Upper lobe of left lung (tissue), 6 donors: ENCODE measurements around the gene RCC2. TPM values are rescaled to one million over a fixed set of nuclear protein-coding genes. Genes with fewer than 3 reads are reported as not detected.

Experiments used
- ATAC-seq, 2 donors: fragments of 200-7000 bp; cut with Tn5 transposase; one replicate each; pipeline ENCODE4 v1.9.1; 2022; ENCODE audit warnings: mild to moderate bottlenecking in 2 of 2, moderate library complexity in 2 of 2; ENCODE audit not compliant: low FRiP score in 2 of 2
- DNase-seq, 2 donors: peaks; one replicate each; pipeline ENCODE4 v3.0.0-alpha.2; 2019 to 2020
- H3K27ac ChIP-seq, 4 donors: fragments of 200-600 bp; sonication (generic); one replicate each; pipeline ENCODE4 v1.5.1; 2016 to 2019
- H3K27me3 ChIP-seq, 4 donors: fragments of 200-600 bp; sonication (generic); one replicate each; pipeline ENCODE4 v1.5.1; 2017 to 2019
- H3K36me3 ChIP-seq, 4 donors: fragments of 200-600 bp; sonication (generic); one replicate each; pipeline ENCODE4 v1.5.1; 2016 to 2019
- H3K4me1 ChIP-seq, 4 donors: fragments of 200-600 bp; sonication (generic); one replicate each; pipeline ENCODE4 v1.5.1; 2018 to 2019
- H3K4me3 ChIP-seq, 4 donors: fragments of 200-600 bp; sonication (generic); one replicate each; pipeline ENCODE4 v1.5.1; 2017 to 2019; ENCODE audit warnings: mild to moderate bottlenecking in 2 of 4, moderate library complexity in 1 of 4
- H3K9me3 ChIP-seq, 4 donors: fragments of 200-600 bp; sonication (generic); one replicate each; pipeline ENCODE4 v1.5.1; 2018 to 2019
- EP300 ChIP-seq, 4 donors: sonication (generic); formaldehyde crosslinking; IDR thresholded peaks; one replicate each; pipeline ENCODE4 v1.5.1; 2017; ENCODE audit warnings: antibody characterized with exemption in 4 of 4, control low read depth in 2 of 4
- POLR2A ChIP-seq, 4 donors: fragments of 450-650 bp; IDR thresholded peaks; one replicate each; pipeline ENCODE4 v1.5.1; 2016 to 2017; ENCODE audit warnings: antibody characterized with exemption in 4 of 4, mild to moderate bottlenecking in 2 of 4
- POLR2AphosphoS5 ChIP-seq, 2 donors: sonication (generic); formaldehyde crosslinking; IDR thresholded peaks; one replicate each; pipeline ENCODE4 v1.5.1; 2017; ENCODE audit warnings: antibody characterized with exemption in 2 of 2
- WGBS, 2 donors: methylation state at CpG; one replicate each; pipeline ENCODE4 v1.1.5; 2017 to 2018; 5-methylcytosine and 5-hydroxymethylcytosine counted together
- total RNA-seq, 6 donors: library from RNA; depleted of rRNA in 4 of 6; stranded (reverse); fragments of >200 nt in 4 of 6; gene quantifications; one replicate each; pipeline versions ENCODE4 v1.1.0 to v1.2.1, GENCODE V29; 2016 to 2021
- TF ChIP-seq, protein P1 (sequence below), 6 experiments: fragments of 450-650 bp in 4 of 6; fragments of 200-600 bp in 2 of 6; sonication (generic) in 2 of 6; IDR thresholded peaks; one replicate each; pipeline ENCODE4 v1.5.1; 2016 to 2019; ENCODE audit warnings: antibody characterized with exemption in 6 of 6
- donor health status: DM: no; HTN: no; CAD: no; lungs with moderate emphysema.
- donor health status: DM: no; HTN: yes; CAD: no; lungs with severe emphysema.

RCC2 gene
- total RNA-seq, 6 donors from 2014 or later = 32.1 to 66.2 (median 47.7) TPM

DNA sequence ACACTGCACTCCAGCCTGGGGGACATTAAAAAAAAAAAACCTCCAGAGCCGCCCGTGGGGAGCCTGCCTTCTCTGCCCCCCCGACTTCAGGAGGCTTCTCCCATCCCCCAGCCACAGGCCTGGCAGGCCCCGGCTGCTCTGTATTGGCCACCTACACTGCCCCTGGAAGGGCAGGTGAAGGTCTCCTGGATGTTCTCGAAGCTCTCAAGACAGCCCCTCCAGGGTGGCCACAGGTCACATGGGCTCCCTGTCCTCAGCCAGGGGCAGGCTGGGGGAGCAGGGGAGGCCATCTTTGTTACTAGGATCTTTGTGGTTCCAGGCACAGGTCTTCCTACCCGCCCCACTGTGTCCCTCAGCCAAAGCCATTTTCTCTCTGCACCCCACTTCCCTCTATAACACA, 34.7 kb downstream of the RCC2 start:
- DNase-seq (no peak), ATAC-seq (no peak)
- Histone ChIP-seq H3K27me3 (no peaks in the 10 kb centered on the region), H3K4me1 (peaks cover 0 to 8% (median 3%) of the 10 kb centered on the region in 4 donors), H3K27ac (no peak overlapping the region), H3K4me3 (no peak overlapping the region), H3K36me3 (peaks cover 13 to 29% (median 24%) of the 10 kb centered on the region in 4 donors), H3K9me3 (no peaks in the 10 kb centered on the region)
- TF ChIP-seq POLR2A (IDR thresholded peaks at IDR 0.05) (no peak), POLR2AphosphoS5 (IDR thresholded peaks at IDR 0.05) (no peak), EP300 (IDR thresholded peaks at IDR 0.05) (no peak)
- TF ChIP-seq, protein P1, sequence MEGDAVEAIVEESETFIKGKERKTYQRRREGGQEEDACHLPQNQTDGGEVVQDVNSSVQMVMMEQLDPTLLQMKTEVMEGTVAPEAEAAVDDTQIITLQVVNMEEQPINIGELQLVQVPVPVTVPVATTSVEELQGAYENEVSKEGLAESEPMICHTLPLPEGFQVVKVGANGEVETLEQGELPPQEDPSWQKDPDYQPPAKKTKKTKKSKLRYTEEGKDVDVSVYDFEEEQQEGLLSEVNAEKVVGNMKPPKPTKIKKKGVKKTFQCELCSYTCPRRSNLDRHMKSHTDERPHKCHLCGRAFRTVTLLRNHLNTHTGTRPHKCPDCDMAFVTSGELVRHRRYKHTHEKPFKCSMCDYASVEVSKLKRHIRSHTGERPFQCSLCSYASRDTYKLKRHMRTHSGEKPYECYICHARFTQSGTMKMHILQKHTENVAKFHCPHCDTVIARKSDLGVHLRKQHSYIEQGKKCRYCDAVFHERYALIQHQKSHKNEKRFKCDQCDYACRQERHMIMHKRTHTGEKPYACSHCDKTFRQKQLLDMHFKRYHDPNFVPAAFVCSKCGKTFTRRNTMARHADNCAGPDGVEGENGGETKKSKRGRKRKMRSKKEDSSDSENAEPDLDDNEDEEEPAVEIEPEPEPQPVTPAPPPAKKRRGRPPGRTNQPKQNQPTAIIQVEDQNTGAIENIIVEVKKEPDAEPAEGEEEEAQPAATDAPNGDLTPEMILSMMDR (IDR thresholded peaks at IDR 0.05) = no peak
- WGBS, 2 donors = 60 to 75% methylated on average over 4 to 6 of the region's 6 CpGs

DNA sequence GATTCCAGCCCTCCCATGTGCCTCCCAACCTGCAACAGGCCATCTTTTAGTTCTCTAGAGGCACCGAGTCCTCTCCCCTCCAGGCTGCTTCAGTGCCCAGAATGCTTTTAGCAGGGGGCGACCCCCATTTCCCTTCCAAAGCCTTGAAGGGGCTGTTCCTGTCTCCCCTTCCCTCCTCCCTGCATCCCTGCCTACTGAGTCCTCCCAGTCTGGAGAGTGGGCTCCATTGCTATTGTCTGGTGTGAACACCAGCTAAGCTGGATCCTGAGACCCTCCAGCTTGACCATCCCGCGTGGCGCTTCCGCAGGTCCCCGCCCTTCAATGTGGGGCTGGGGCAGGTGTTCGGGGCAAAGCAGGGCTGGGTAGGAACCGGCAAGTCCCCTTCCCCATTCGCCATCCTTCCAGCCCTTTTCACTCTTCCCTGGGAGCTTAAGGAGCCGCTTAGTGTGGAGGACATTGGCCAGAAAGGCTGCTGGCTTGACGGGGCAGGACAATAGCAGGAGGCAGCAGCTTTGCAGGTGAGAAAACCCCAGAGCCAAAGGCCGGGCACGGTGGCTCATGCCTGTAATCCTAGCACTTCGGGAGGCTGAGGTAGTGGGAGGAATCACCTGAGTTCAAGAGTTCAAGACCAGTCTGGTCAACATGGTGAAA, 35.3 kb downstream of the RCC2 start:
- Histone ChIP-seq H3K27ac (no peak overlapping the region), H3K4me3 (no peak overlapping the region), H3K27me3 (no peaks in the 10 kb centered on the region), H3K4me1 (peaks cover 0 to 8% (median 3%) of the 10 kb centered on the region in 4 donors), H3K9me3 (no peaks in the 10 kb centered on the region), H3K36me3 (peaks cover 7 to 23% (median 18%) of the 10 kb centered on the region in 4 donors)
- WGBS, 2 donors = 71 to 82% methylated on average over 9 to 13 of the region's 15 CpGs
- TF ChIP-seq POLR2A (IDR thresholded peaks at IDR 0.05) (no peak), POLR2AphosphoS5 (IDR thresholded peaks at IDR 0.05) (no peak), EP300 (IDR thresholded peaks at IDR 0.05) (no peak)
- TF ChIP-seq, protein P1 (IDR thresholded peaks at IDR 0.05) = no peak
- ATAC-seq (no peak), DNase-seq (no peak)

- H3K9me3 ChIP-seq = no peaks in the 10 kb centered on the region
- TF ChIP-seq, protein P1 (IDR thresholded peaks at IDR 0.05) = no peak
- TF ChIP-seq POLR2A (IDR thresholded peaks at IDR 0.05) (no peak), POLR2AphosphoS5 (IDR thresholded peaks at IDR 0.05) (no peak), EP300 (IDR thresholded peaks at IDR 0.05) (no peak)
- DNase-seq = no peak
These were observed 36.4 kb downstream of the RCC2 start for GRCh38 chr1:17403081-17403480.

DNA sequence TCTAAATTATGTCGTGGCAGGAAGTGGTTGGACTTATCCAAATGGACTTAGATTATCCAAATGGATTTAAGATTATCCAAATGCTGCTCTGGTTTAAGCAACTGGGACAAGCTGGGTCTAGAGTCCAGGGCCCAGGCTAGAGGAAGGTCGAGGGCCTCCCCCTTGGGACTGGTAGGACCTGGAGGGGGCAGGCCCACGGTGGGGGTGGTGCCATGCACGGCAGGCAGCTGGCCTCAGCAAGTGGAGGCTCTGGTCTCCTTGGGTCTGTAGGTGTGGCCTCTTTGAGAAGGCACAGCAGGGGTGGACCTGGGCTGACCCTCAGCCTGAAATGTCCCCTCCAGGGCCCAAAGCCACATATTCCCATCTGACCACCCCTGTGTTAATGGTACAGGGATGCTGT, 37.6 kb downstream of the RCC2 start:
- H3K4me1 ChIP-seq = peaks cover 0 to 8% (median 3%) of the 10 kb centered on the region in 4 donors
- H3K36me3 ChIP-seq = peaks cover 0 to under 1% (median under 1%) of the 10 kb centered on the region in 4 donors
- TF ChIP-seq POLR2AphosphoS5 (IDR thresholded peaks at IDR 0.05) (no peak), EP300 (IDR thresholded peaks at IDR 0.05) (no peak), POLR2A (IDR thresholded peaks at IDR 0.05) (no peak)
- TF ChIP-seq, protein P1 (IDR thresholded peaks at IDR 0.05) = no peak
- no peak overlapping the region for H3K27ac ChIP-seq
- ATAC-seq (no peak), DNase-seq (no peak)
- H3K4me3 ChIP-seq = no peak overlapping the region
- no peaks in the 10 kb centered on the region for H3K9me3 ChIP-seq
- H3K27me3 ChIP-seq = no peaks in the 10 kb centered on the region
- WGBS, 2 donors = 69% methylated on average over 4 of the region's 4 CpGs; no CpG with 5 or more reads in 1 of the 2 donors

More at GRCh38 chr1:17403081-17403480, 36.4 kb downstream of the RCC2 start:
- Histone ChIP-seq H3K27ac (no peak overlapping the region), H3K4me3 (no peak overlapping the region), H3K4me1 (peaks cover 0 to 8% (median 3%) of the 10 kb centered on the region in 4 donors), H3K36me3 (peaks cover under 1 to 12% (median 8%) of the 10 kb centered on the region in 4 donors), H3K27me3 (no peaks in the 10 kb centered on the region)
- ATAC-seq = no peak
- 44 to 49% methylated on average over 1 to 3 of the region's 3 CpGs for WGBS, 2 donors
